Astrocyte (in vitro differentiated cells and primary cell): ENCODE data around the gene NXPH4. TPM values are rescaled to one million over a fixed set of nuclear protein-coding genes. Genes with fewer than 3 reads are reported as not detected.

ENCODE experiments used
- DNase-seq: peaks from one replicate; pipeline ENCODE4 v3.0.0-alpha.2; 2010; ENCODE audit warnings: low read depth
- FAIRE-seq: peaks from 2 replicates; lab custom pipeline; 2011; peaks lifted over from hg19 to GRCh38; lab: Jason Lieb, UNC
- H2AFZ ChIP-seq: 2 replicates; pipeline ENCODE4 v1.6.0; 2012; ENCODE audit warnings: low read depth, low read length, inconsistent platforms
- H3K27ac ChIP-seq: 2 replicates; pipeline ENCODE4 v1.5.1; 2011; ENCODE audit warnings: low read depth, low read length, inconsistent platforms
- H3K27me3 ChIP-seq: 2 replicates; pipeline ENCODE4 v1.6.0; 2011; ENCODE audit warnings: low read length, inconsistent platforms; ENCODE audit not compliant: insufficient read depth
- H3K36me3 ChIP-seq: 2 replicates; pipeline ENCODE4 v1.5.1; 2011; ENCODE audit warnings: low read length, inconsistent platforms; ENCODE audit not compliant: insufficient read depth
- H3K4me1 ChIP-seq: 2 replicates; pipeline ENCODE4 v1.5.1; 2011; ENCODE audit warnings: low read length, inconsistent platforms; ENCODE audit not compliant: insufficient read depth
- H3K4me2 ChIP-seq: 2 replicates; pipeline ENCODE4 v1.6.0; 2012; ENCODE audit warnings: low read length, inconsistent platforms
- H3K4me3 ChIP-seq: 2 replicates; pipeline ENCODE4 v1.5.1; 2011; ENCODE audit warnings: low read depth, mild to moderate bottlenecking, low read length, inconsistent platforms; ENCODE audit not compliant: insufficient read depth
- H3K79me2 ChIP-seq: 2 replicates; pipeline ENCODE4 v1.6.0; 2012; ENCODE audit warnings: mild to moderate bottlenecking, low read length, inconsistent platforms; ENCODE audit not compliant: insufficient read depth
- H3K9ac ChIP-seq: 2 replicates; pipeline ENCODE4 v1.6.0; 2012; ENCODE audit warnings: mild to moderate bottlenecking, low read length, inconsistent platforms
- H3K9me3 ChIP-seq: 2 replicates; pipeline ENCODE4 v1.5.1; 2012; ENCODE audit warnings: low read depth, mild to moderate bottlenecking, low read length, inconsistent platforms; ENCODE audit not compliant: insufficient read depth
- H4K20me1 ChIP-seq: 2 replicates; pipeline ENCODE4 v1.6.0; 2012; ENCODE audit warnings: low read length, inconsistent platforms; ENCODE audit not compliant: insufficient read depth
- H3K27ac Mint-ChIP-seq: one replicate; pipeline ENCODE4 v1.8.0; 2021; ENCODE audit warnings: mild to moderate bottlenecking, mixed read lengths; ENCODE audit not compliant: unreplicated experiment
- H3K27me3 Mint-ChIP-seq: one replicate; pipeline ENCODE4 v1.8.0; 2021; ENCODE audit warnings: low read depth, mixed read lengths; ENCODE audit not compliant: unreplicated experiment
- H3K36me3 Mint-ChIP-seq: one replicate; pipeline ENCODE4 v1.8.0; 2021; ENCODE audit warnings: low read depth, mixed read lengths; ENCODE audit not compliant: unreplicated experiment
- H3K4me1 Mint-ChIP-seq: one replicate; pipeline ENCODE4 v1.8.0; 2021; ENCODE audit warnings: low read depth, mixed read lengths; ENCODE audit not compliant: unreplicated experiment
- H3K4me3 Mint-ChIP-seq: one replicate; pipeline ENCODE4 v1.8.0; 2021; ENCODE audit warnings: mild to moderate bottlenecking, moderate library complexity, mixed read lengths; ENCODE audit not compliant: unreplicated experiment
- H3K9me3 Mint-ChIP-seq: one replicate; pipeline ENCODE4 v1.8.0; 2021; ENCODE audit warnings: mild to moderate bottlenecking, mixed read lengths; ENCODE audit not compliant: unreplicated experiment
- CTCF ChIP-seq: IDR thresholded peaks from 2 replicates; pipeline ENCODE4 v1.5.1; 2011; ENCODE audit warnings: low read depth, mild to moderate bottlenecking, inconsistent platforms, low read length, moderate library complexity; ENCODE audit not compliant: insufficient read depth
- EZH2 ChIP-seq: IDR thresholded peaks from 2 replicates; pipeline ENCODE4 v1.6.1; 2012; ENCODE audit warnings: mild to moderate bottlenecking, low read length, inconsistent platforms; ENCODE audit not compliant: insufficient read depth
- total RNA-seq: library from RNA; stranded (reverse); gene quantifications from 2 replicates; pipeline ENCODE4 v1.2.1, GENCODE V29; 2021

The NXPH4 gene
- total RNA-seq, 1 donor from 2014 or later, result 14.5 TPM

GRCh38 chr12:57230381-57231155 lies 14.0 kb downstream of the NXPH4 start:
- peaks cover 19% of the 10 kb centered on the region for H3K27me3 Mint-ChIP-seq
- peaks cover 49% of the 10 kb centered on the region for H3K4me1 Mint-ChIP-seq
- Histone ChIP-seq H3K36me3 (peaks cover 23% of the 10 kb centered on the region), H3K9ac (peak overlapping the region; percentile 99), H3K4me2 (peak overlapping the region; percentile 100), H2AFZ (no peak overlapping the region), H3K27ac (peak overlapping the region; percentile 97), H3K27me3 (peaks cover 15% of the 10 kb centered on the region), H3K79me2 (peaks cover 38% of the 10 kb centered on the region), H3K4me3 (peak overlapping the region; percentile 96), H3K9me3 (no peaks in the 10 kb centered on the region), H4K20me1 (peaks cover 50% of the 10 kb centered on the region), H3K4me1 (peaks cover 32% of the 10 kb centered on the region)
- H3K4me3 Mint-ChIP-seq, result peak overlapping the region; percentile 91
- H3K27ac Mint-ChIP-seq, result peak overlapping the region; percentile 96
- DNase-seq (no peak), FAIRE-seq (no peak)
- TF ChIP-seq EZH2 (no peak), CTCF (no peak)
- no peaks in the 10 kb centered on the region for H3K9me3 Mint-ChIP-seq
- H3K36me3 Mint-ChIP-seq, result peaks cover 37% of the 10 kb centered on the region

GRCh38 chr12:57231276-57232021 lies 14.9 kb downstream of the NXPH4 start:
- no peaks in the 10 kb centered on the region for H3K9me3 Mint-ChIP-seq
- peak overlapping the region; percentile 96 for H3K27ac Mint-ChIP-seq
- H3K27me3 Mint-ChIP-seq, result peaks cover 12% of the 10 kb centered on the region
- no peak overlapping the region for H3K27ac ChIP-seq
- H3K4me1 ChIP-seq, result peaks cover 31% of the 10 kb centered on the region
- H2AFZ ChIP-seq, result no peak overlapping the region
- H3K9ac ChIP-seq, result peak overlapping the region; percentile 99
- peaks cover 38% of the 10 kb centered on the region for H3K79me2 ChIP-seq
- no peak for DNase-seq
- peak overlapping the region; percentile 91 for H3K4me3 Mint-ChIP-seq
- peaks cover 23% of the 10 kb centered on the region for H3K36me3 ChIP-seq
- peaks cover 48% of the 10 kb centered on the region for H3K4me1 Mint-ChIP-seq
- TF ChIP-seq EZH2 (no peak), CTCF (no peak)
- peaks cover 56% of the 10 kb centered on the region for H4K20me1 ChIP-seq
- H3K4me2 ChIP-seq, result peak overlapping the region; percentile 100
- peak overlapping the region; percentile 96 for H3K4me3 ChIP-seq
- H3K9me3 ChIP-seq, result no peaks in the 10 kb centered on the region
- FAIRE-seq, result no peak
- H3K27me3 ChIP-seq, result peaks cover 13% of the 10 kb centered on the region
- peaks cover 37% of the 10 kb centered on the region for H3K36me3 Mint-ChIP-seq
